Effector memory CD8-positive, alpha-beta T cell (primary cell): ENCODE results near the gene RABGAP1L.
"Not testable (repeated sequence)": the region's sequence is repeated elsewhere in the genome, so short reads cannot be mapped to it uniquely, and the experiment has no call there.

ENCODE experiments used
- ATAC-seq: fragments of 150-1000 bp; cut with Tn5 transposase; replicated peaks from 2 replicates; pipeline ENCODE4 v1.10.0; 2021; ENCODE audit warnings: mild to moderate bottlenecking, moderate library complexity
- DNase-seq, 3 experiments: peaks; one replicate each; pipeline ENCODE4 v3.0.0; 2021
- H3K27ac Mint-ChIP-seq, 2 donors: one replicate each; pipeline ENCODE4 v1.8.0; 2022; ENCODE audit warnings: mild to moderate bottlenecking in 2 of 2, mixed read lengths in 2 of 2, moderate library complexity in 2 of 2
- H3K27me3 Mint-ChIP-seq, 2 donors: one replicate each; pipeline ENCODE4 v1.8.0; 2022; ENCODE audit warnings: mixed read lengths in 2 of 2
- H3K36me3 Mint-ChIP-seq: one replicate; pipeline ENCODE4 v1.8.0; 2022; ENCODE audit warnings: mild to moderate bottlenecking, moderate library complexity, mixed read lengths; ENCODE audit not compliant: insufficient read depth
- H3K4me1 Mint-ChIP-seq, 2 donors: one replicate each; pipeline ENCODE4 v1.8.0; 2022; ENCODE audit warnings: low read depth in 2 of 2, mixed read lengths in 2 of 2
- H3K4me3 Mint-ChIP-seq, 2 donors: one replicate each; pipeline ENCODE4 v1.8.0; 2022; ENCODE audit warnings: mild to moderate bottlenecking in 2 of 2, mixed read lengths in 2 of 2, moderate library complexity in 2 of 2
- H3K9me3 Mint-ChIP-seq, 2 donors: one replicate each; pipeline ENCODE4 v1.8.0; 2022; ENCODE audit warnings: mixed read lengths in 2 of 2

RABGAP1L gene

DNA sequence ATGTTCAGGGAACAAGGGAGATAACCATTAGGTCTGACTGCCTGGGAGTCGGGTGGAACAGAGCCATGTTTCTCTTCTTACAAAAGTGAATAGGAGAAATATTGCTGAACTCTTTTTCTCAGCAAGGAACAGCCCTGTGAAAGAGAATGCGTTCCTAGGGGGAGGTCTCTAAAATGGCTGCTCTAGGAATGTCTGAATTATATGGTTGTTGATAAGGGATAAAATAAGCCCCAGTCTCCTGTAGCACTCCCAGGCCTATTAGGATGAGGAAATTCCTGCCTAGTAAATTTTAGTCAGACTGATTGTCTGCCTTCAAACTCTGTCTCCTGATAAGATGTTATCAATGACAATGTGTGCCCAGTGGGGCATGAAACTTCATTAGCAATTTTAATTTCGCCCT, 161.6 kb downstream of the RABGAP1L start:
- peaks cover 8 to 41% of the 10 kb centered on the region in 2 donors for H3K9me3 Mint-ChIP-seq
- H3K4me3 Mint-ChIP-seq, ATAC-seq, H3K27me3 Mint-ChIP-seq, DNase-seq, H3K27ac Mint-ChIP-seq: not testable (repeated sequence)
- peaks cover 18 to 44% of the 10 kb centered on the region in 2 donors for H3K4me1 Mint-ChIP-seq
- peaks cover 11% of the 10 kb centered on the region for H3K36me3 Mint-ChIP-seq

DNA sequence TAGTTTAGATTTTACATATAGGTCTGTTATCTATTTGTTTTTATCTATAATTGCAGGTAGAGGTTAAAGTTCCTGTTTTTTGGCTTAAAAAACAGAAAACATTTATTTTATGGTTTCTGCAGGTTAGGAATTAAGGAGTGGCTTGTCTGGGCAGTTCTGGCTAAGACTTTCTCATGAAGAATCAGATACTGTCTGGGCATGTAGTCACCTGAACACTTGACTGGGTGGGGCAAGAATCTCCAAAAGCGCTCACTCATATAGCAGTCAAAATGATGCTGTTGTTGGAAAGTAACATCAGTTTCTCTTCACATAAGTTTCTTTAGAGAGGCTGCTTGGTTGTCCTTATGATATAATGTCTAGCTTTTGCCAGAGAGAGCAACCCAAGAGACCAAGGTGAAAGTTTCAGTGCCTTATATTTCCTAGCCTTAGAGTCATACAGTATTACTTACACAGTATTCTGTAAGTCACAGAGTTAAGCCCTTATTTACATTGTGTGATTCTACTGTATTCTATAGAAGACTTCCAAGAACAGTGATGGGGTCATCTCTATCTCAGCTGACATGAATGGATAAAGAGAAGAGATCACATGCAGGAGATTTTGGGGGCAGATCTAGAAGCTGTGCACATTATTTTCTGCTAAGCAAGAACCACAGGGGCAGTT, 163.0 kb downstream of the RABGAP1L start:
- Mint-ChIP-seq H3K4me3 (no peak overlapping the region), H3K27ac (no peak overlapping the region), H3K9me3 (peaks cover 8 to 43% of the 10 kb centered on the region in 2 donors), H3K36me3 (peaks cover 8% of the 10 kb centered on the region), H3K27me3 (no peaks in the 10 kb centered on the region), H3K4me1 (peaks cover 12 to 30% of the 10 kb centered on the region in 2 donors)
- DNase-seq (no peak), ATAC-seq (no peak)

DNA sequence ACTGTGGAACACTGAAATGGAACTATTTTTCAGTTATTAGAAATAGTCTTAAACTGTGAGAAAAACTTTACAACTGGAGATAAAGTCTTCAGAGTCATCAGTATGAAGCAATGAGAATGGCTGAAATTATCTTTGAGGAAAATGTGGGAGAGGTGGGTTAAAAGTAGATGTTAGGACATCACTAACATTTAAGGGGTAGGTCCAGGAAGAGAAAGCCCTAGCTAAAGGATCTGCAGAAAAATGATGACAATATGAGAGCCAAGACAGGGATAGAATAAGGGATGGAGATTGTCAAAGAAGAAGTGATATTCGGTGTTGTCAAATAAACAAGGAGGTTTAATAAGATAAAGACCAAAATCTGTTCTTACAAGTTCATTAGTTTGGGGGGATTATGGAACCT, 165.2 kb downstream of the RABGAP1L start:
- no peak for ATAC-seq
- no peak for DNase-seq
- Mint-ChIP-seq H3K4me3 (peak overlapping the region in 1 of 2 donors; percentile 28), H3K36me3 (peaks cover 2% of the 10 kb centered on the region), H3K9me3 (peaks cover 8 to 30% of the 10 kb centered on the region in 2 donors), H3K27me3 (no peaks in the 10 kb centered on the region), H3K4me1 (peaks cover 10 to 25% of the 10 kb centered on the region in 2 donors), H3K27ac (peak overlapping the region in 1 of 2 donors; percentile 5)

DNA sequence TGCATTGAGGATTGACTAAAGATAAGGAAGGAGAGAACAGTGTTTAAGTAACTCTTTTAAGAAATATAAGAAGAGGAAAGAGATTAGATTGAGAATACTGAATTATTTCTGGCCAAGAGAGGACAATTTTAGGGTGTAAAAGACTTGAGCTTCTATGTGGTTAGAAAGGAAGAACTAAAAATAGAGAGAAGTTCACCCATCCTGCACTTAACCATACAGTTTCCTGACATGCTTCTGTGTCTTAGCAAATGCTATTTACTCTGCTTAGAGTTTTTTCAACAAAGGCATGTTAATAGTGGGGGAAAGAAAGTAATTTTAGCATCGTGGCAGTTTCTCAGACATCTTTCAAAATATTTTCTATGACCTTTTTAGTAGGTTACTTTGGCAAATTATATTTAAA, 165.6 kb downstream of the RABGAP1L start:
- H3K36me3 Mint-ChIP-seq = peaks cover 2% of the 10 kb centered on the region
- peak overlapping the region in 1 of 2 donors; percentile 28 for H3K4me3 Mint-ChIP-seq
- H3K4me1 Mint-ChIP-seq = peaks cover 10 to 25% of the 10 kb centered on the region in 2 donors
- H3K27me3 Mint-ChIP-seq = no peaks in the 10 kb centered on the region
- H3K9me3 Mint-ChIP-seq = peaks cover 8 to 25% of the 10 kb centered on the region in 2 donors
- DNase-seq = no peak
- peak overlapping the region in 1 of 2 donors; percentile 5 for H3K27ac Mint-ChIP-seq
- no peak for ATAC-seq

DNA sequence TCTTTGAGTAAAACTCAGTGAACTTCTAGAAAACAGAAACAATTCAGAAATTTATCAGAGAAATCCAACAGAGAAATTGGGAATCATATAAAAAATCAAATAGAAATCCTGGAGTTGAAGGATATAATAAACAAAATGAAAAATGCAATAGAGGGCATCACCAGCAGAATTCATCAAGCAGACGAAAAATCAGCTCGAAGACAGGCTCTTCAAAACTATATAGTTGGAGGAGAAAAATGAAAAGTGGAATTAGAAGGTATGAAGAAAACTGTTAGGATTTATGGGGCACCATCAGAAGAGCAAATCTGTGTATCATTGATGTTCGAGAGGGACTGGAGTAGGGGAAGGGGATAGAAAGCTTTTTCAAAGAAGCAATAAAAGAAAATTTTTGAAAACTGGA, 167.0 kb downstream of the RABGAP1L start:
- Mint-ChIP-seq H3K36me3 (peaks cover 2% of the 10 kb centered on the region), H3K9me3 (peaks cover 6 to 20% of the 10 kb centered on the region in 2 donors), H3K4me1 (peaks cover 10 to 29% of the 10 kb centered on the region in 2 donors), H3K4me3 (no peak overlapping the region), H3K27ac (no peak overlapping the region), H3K27me3 (no peaks in the 10 kb centered on the region)
- no peak for ATAC-seq
- DNase-seq = no peak

DNA sequence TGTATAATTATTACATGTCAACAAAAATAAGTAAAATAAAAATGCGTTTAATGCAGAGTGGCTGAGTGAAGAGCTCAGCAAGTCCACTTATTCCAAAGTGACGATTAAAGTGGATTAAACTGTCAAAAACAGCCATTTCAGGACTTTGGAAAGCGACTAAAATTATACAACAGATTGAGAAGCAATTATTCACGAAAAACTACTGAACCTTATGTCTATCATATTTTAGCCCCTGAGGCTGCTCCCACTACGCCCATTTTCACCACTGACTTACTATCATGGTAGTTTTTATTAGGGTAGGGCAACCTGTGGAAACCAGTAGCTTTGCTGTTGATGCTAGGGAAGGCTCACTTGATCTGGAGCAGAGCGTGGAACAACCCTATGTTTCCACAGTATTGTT, 174.1 kb downstream of the RABGAP1L start:
- Mint-ChIP-seq H3K27ac (no peak overlapping the region), H3K36me3 (no peaks in the 10 kb centered on the region), H3K27me3 (no peaks in the 10 kb centered on the region), H3K4me1 (peaks cover 11 to 45% of the 10 kb centered on the region in 2 donors), H3K4me3 (no peak overlapping the region), H3K9me3 (no peaks in the 10 kb centered on the region)
- DNase-seq (no peak), ATAC-seq (no peak)

DNA sequence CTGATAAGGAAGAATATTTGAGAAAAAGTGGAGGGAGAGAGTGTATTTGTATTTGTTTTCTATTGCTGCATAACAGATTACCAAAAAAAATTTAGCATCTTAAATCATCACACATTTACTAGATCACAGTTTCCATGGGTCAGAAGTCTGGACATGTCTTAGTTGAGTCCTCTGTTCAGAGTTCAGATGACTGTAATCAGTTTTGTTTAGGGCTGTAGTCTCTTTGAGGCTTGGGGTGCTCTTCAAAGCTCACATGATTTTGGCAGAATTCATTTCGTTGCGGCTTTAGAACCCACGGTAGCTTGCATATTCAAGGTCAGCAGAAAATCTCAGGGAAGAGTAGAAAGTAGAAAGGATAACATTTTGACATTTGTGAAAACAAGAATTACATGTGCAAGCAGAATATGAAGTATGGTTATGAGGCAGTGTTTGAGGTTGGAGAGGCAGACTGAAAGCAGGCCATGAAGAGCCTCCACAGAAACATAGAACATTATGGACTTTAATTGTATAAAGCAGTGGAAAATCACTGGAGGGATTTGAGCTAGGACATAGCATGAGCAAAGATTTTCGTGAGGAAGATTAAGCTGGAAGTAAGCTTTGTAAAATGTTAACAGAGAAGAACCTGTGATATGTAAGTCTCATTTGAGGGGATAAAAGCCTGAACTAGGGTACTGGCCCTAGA, 177.8 kb downstream of the RABGAP1L start:
- Mint-ChIP-seq H3K27ac (peak overlapping the region; percentile 2 to 56), H3K4me1 (peaks cover 11 to 37% of the 10 kb centered on the region in 2 donors), H3K9me3 (no peaks in the 10 kb centered on the region), H3K36me3 (no peaks in the 10 kb centered on the region), H3K27me3 (no peaks in the 10 kb centered on the region), H3K4me3 (no peak overlapping the region)
- DNase-seq = no peak
- no peak for ATAC-seq

DNA sequence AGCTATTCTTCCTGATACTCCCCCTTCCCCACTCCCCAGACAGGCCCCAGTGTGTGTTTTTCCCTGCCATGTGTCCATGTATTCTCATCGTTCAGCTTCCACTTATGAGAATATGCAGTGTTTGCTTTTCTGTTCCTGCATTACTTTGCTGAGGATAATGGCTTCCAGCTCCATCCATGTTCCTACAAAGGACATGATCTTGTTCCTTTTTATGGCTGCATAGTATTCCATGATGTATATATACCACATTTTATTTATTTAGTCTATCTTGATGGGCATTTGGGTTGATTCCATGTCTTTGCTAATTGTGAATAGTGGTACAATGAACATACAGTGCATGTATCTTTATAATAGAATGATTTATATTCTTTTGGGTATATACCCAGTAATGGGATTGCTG, 181.1 kb downstream of the RABGAP1L start:
- not testable (repeated sequence) for H3K9me3 Mint-ChIP-seq, H3K36me3 Mint-ChIP-seq, ATAC-seq, H3K4me3 Mint-ChIP-seq, H3K27me3 Mint-ChIP-seq, DNase-seq
- H3K4me1 Mint-ChIP-seq = peaks cover 9 to 46% of the 10 kb centered on the region in 2 donors
- peak overlapping the region in 1 of 2 donors; percentile 39 for H3K27ac Mint-ChIP-seq

DNA sequence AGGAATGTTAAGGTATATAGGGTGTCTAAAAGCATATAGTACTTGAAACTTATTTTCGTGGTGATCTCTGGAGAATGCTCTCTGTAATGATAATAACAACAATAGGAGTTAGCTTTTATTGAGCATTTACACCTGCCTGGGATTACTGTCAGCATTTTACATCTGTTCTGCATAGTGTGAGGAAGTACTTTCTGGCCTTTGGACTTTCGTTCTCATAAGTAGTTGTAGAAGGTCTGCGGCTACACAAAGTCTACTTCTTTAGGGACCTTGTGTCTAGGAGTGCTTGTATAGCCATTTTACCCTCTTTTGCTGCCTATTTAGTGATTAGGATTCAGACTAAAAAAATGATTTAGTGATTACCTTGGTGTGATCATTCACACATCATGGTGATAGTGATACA, 184.8 kb downstream of the RABGAP1L start:
- Mint-ChIP-seq H3K27me3 (no peaks in the 10 kb centered on the region), H3K4me3 (no peak overlapping the region), H3K9me3 (no peaks in the 10 kb centered on the region), H3K4me1 (peaks cover 7 to 43% of the 10 kb centered on the region in 2 donors), H3K27ac (peak overlapping the region in 1 of 2 donors; percentile 67), H3K36me3 (peaks cover 2% of the 10 kb centered on the region)
- DNase-seq (no peak), ATAC-seq (no peak)

DNA sequence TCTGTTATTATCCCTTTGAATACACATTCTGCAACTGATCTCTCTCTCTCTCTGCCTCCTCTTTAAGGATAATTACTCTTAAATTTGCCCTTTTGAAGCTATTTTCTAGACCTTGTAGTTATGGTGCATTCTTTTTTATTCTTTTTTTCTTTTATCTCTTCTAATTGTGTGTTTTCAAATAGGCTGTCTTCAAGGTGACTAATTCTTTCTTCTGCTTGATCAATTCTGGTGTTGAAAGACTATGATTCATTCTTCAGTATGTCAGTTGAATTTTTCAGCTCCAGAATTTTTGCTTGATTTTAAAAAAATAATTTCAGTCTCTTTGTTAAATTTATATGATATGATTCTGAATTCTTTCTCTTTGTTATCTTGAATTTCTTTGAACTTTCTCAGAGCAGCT, 192.8 kb downstream of the RABGAP1L start:
- Mint-ChIP-seq H3K27ac (no peak overlapping the region), H3K4me1 (peaks cover 13 to 41% of the 10 kb centered on the region in 2 donors), H3K27me3 (no peaks in the 10 kb centered on the region), H3K36me3 (no peaks in the 10 kb centered on the region), H3K9me3 (no peaks in the 10 kb centered on the region), H3K4me3 (no peak overlapping the region)
- ATAC-seq (no peak), DNase-seq (no peak)

DNA sequence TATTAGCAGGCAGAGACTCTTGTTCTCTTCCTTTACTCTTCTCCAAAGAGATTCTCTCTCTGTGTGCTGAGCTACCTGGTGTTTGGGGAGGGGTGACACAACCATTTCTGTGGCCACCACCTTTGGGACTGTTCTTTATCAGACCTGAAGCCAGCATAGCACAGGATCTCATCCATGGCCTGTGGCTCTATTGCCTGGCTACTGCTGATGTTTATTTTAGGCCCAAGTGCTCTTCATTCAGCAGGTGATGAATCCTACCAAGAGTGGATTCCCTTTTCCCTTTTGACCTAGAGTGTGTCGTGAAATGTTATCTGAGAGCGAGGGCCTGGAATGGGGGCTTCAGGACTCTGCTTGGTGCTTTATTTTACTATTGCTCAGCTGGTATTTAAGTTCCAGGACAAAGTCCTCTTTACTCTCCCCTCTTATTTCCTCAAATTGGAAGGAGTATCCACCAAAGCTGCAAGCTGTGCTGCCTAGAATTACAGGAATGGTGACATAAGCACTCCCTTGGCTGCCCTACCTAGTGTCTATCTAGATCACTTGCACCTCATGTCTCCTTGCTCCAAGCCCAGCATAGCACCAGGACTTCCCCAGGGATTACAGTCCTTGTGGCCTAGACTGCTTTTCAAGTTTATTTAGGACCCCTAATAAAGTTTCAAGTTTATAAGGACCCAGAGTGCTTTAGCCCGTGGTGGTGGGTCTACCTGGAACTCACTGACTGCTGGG, 193.7 kb downstream of the RABGAP1L start:
- no peak for ATAC-seq
- H3K4me3 Mint-ChIP-seq = no peak overlapping the region
- peaks cover 13 to 36% of the 10 kb centered on the region in 2 donors for H3K4me1 Mint-ChIP-seq
- no peaks in the 10 kb centered on the region for H3K36me3 Mint-ChIP-seq
- H3K27me3 Mint-ChIP-seq = no peaks in the 10 kb centered on the region
- H3K9me3 Mint-ChIP-seq = no peaks in the 10 kb centered on the region
- DNase-seq = no peak
- H3K27ac Mint-ChIP-seq = no peak overlapping the region

DNA sequence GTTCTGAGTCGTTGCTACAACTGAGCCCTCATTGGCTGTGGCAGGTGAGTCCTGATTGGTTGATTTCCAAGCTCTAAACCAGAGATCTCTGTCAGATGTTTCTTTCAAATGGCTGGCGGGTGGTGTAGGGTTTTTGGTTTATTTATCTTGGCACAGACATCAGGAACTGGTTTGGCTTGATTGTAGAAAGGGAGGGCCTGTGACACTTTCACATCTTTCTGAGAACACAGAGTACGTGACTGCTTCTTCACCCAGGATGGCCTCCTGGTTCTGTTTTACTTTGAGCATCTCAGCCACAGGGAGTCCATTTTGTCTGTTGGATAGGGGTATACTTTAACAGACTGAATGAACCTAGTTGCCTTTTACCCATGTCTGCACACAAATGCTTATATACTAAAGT, 199.0 kb downstream of the RABGAP1L start:
- Mint-ChIP-seq H3K27me3 (no peaks in the 10 kb centered on the region), H3K4me1 (peaks cover 16 to 42% of the 10 kb centered on the region in 2 donors), H3K9me3 (no peaks in the 10 kb centered on the region), H3K27ac (no peak overlapping the region), H3K4me3 (no peak overlapping the region), H3K36me3 (peaks cover 4% of the 10 kb centered on the region)
- ATAC-seq (no peak), DNase-seq (no peak)

DNA sequence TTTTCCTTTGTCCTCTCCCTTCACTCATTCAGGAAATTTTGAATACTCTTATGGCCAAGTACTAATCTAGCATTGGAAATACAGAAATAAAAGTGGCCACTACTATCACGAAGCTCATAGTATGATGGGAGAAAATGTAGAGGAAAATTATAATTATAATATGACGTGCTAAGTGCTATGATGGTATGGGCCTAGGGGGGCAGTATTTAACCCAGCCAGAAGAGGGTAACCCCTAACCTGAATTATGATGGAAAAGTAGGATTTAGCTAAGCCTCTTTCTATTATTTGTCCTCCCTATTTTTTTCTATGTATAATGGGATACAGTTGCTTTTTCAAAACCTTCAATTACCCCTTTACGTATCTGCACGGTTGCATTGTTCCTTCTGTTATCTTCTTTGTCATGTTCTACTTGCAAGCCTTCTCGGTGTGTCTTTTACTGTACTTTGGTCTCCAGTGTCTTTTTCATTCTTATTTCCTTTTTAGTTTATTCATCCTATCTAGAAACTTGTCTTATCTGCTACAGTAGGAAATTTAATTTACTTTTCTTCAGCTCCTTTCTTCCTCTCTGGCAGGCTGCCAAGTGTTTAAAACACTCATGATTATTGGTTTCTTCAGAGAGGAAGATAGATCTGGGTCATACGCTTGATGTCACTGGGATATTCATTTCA, 199.6 kb downstream of the RABGAP1L start:
- DNase-seq (no peak), ATAC-seq (no peak)
- Mint-ChIP-seq H3K4me3 (no peak overlapping the region), H3K27ac (peak overlapping the region in 1 of 2 donors; percentile 18), H3K27me3 (no peaks in the 10 kb centered on the region), H3K4me1 (peaks cover 18 to 38% of the 10 kb centered on the region in 2 donors), H3K36me3 (peaks cover 4% of the 10 kb centered on the region), H3K9me3 (no peaks in the 10 kb centered on the region)
